ENCODE results near the gene KRTAP10-12.

DNA sequence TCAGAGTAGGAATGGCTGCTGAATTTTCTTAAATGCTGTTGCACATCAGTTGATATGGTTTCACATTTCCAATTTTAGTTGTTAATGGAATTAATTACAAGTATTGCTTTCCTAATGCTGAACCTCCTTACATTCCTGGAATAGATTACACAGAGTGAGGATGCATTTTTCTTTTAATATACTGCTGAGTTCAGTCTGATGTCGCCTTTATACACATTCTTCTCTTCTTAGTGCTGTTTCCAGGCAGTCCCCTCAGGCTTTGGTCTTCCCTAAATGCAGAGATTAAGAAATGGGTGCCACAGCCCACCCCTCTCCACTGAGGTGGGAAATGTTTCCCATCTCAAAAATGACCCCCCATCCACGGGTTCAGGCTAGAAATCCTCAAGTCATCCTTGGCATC lies 21.1 kb downstream of the KRTAP10-12 start:
- TF ChIP-seq FOXM1 (IDR thresholded peaks at IDR 0.05; ENCODE audit: low read depth) (no peak), CTCF (IDR thresholded peaks at IDR 0.05) (no peak), RXRA (IDR thresholded peaks at IDR 0.05; ENCODE audit: borderline replicate concordance, low read depth) (no peak), RFX5 (IDR thresholded peaks at IDR 0.05; ENCODE audit: low read length) (no peak), YY1 (IDR thresholded peaks at IDR 0.05; ENCODE audit: low read depth) (no peak), ELF1 (IDR thresholded peaks at IDR 0.05) (no peak)
- TF ChIP-seq, protein P1, sequence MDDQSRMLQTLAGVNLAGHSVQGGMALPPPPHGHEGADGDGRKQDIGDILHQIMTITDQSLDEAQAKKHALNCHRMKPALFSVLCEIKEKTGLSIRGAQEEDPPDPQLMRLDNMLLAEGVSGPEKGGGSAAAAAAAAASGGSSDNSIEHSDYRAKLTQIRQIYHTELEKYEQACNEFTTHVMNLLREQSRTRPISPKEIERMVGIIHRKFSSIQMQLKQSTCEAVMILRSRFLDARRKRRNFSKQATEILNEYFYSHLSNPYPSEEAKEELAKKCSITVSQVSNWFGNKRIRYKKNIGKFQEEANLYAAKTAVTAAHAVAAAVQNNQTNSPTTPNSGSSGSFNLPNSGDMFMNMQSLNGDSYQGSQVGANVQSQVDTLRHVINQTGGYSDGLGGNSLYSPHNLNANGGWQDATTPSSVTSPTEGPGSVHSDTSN (IDR thresholded peaks at IDR 0.05): no peak

Measured in SK-N-SH (cell line).